H1 (cell line): ENCODE data around the gene PROSER1.

Experiments used
- CHD2 ChIP-seq: IDR thresholded peaks from 2 replicates; pipeline ENCODE4 v1.6.1; 2012; ENCODE audit warnings: low read length, improper control_type of control experiment
- NANOG ChIP-seq: IDR thresholded peaks from 2 replicates; pipeline ENCODE4 v1.6.1; 2011; ENCODE audit warnings: low read length, low read depth, mild to moderate bottlenecking, inconsistent platforms; ENCODE audit not compliant: insufficient read depth, poor library complexity, severe bottlenecking
- POLR2A ChIP-seq, 2 experiments: IDR thresholded peaks; 1 replicate in 1 of 2; 2 replicates in 1 of 2; pipeline ENCODE4 v1.6.1; 2011; ENCODE audit warnings: low read depth in 2 of 2, low read length in 2 of 2, mild to moderate bottlenecking in 2 of 2; ENCODE audit errors: control extremely low read depth in 1 of 2
- SUZ12 ChIP-seq: fragments of 200-600 bp; sonication (generic); IDR thresholded peaks from 2 replicates; pipeline ENCODE4 v1.6.1; 2012; ENCODE audit warnings: mild to moderate bottlenecking, inconsistent platforms, low read length, moderate library complexity, mixed read lengths
- TF ChIP-seq, protein P1 (sequence below), 3 experiments: IDR thresholded peaks; 1 replicate in 2 of 3; 2 replicates in 1 of 3; pipeline versions ENCODE4 v1.5.1 to v1.6.1; 2011; ENCODE audit warnings: low read length in 3 of 3, mild to moderate bottlenecking in 3 of 3, inconsistent platforms in 2 of 3, low read depth in 1 of 3, moderate library complexity in 1 of 3; ENCODE audit not compliant: insufficient read depth in 1 of 3; ENCODE audit errors: control extremely low read depth in 1 of 3
- TF ChIP-seq, protein P2 (sequence below): IDR thresholded peaks from 2 replicates; pipeline ENCODE4 v1.6.1; 2012; ENCODE audit warnings: low read length, inconsistent platforms

DNA sequence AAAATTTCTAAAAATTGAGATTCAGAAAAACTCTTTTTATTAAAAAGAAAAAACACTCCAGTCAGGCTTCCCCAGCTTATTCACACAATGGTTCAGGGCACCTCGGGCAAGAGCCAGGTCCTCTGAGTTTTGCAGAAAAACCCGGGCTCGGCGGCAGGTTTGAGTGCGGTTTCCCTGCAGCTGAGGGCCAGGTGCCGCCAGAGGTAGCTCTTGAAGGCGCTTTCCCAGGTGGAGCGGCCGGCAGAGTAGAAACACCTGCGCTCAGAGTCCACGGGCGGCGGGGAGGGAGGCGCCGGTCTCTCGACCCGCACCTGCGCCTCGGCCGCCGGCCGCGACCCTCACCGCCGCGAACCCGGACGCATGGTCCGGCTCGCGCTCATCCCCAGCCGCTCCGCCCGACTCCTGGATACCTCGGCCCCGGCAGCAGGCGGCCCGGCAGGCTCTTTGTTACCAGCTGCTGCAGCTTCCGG, 444 bp downstream of the PROSER1 start:
- TF ChIP-seq SUZ12 (no peak), NANOG (no peak), CHD2 (no peak), POLR2A (IDR thresholded peaks at IDR 0.05; ENCODE audit: control extremely low read depth in 1 of 2, low read depth in 2 of 2, low read length in 2 of 2) (no peak)
- TF ChIP-seq, protein P1, sequence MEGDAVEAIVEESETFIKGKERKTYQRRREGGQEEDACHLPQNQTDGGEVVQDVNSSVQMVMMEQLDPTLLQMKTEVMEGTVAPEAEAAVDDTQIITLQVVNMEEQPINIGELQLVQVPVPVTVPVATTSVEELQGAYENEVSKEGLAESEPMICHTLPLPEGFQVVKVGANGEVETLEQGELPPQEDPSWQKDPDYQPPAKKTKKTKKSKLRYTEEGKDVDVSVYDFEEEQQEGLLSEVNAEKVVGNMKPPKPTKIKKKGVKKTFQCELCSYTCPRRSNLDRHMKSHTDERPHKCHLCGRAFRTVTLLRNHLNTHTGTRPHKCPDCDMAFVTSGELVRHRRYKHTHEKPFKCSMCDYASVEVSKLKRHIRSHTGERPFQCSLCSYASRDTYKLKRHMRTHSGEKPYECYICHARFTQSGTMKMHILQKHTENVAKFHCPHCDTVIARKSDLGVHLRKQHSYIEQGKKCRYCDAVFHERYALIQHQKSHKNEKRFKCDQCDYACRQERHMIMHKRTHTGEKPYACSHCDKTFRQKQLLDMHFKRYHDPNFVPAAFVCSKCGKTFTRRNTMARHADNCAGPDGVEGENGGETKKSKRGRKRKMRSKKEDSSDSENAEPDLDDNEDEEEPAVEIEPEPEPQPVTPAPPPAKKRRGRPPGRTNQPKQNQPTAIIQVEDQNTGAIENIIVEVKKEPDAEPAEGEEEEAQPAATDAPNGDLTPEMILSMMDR (IDR thresholded peaks at IDR 0.05; ENCODE audit: control extremely low read depth in 1 of 3, insufficient read depth in 1 of 3, low read depth in 1 of 3, low read length in 3 of 3): no peak
- TF ChIP-seq, protein P2, sequence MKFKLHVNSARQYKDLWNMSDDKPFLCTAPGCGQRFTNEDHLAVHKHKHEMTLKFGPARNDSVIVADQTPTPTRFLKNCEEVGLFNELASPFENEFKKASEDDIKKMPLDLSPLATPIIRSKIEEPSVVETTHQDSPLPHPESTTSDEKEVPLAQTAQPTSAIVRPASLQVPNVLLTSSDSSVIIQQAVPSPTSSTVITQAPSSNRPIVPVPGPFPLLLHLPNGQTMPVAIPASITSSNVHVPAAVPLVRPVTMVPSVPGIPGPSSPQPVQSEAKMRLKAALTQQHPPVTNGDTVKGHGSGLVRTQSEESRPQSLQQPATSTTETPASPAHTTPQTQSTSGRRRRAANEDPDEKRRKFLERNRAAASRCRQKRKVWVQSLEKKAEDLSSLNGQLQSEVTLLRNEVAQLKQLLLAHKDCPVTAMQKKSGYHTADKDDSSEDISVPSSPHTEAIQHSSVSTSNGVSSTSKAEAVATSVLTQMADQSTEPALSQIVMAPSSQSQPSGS: no peak
